HG03280 (cell line): ENCODE results near the gene ACSM5.
"Not testable (repeated sequence)": the region's sequence is repeated elsewhere in the genome, so short reads cannot be mapped to it uniquely, and the experiment has no call there.

Source experiments
- ATAC-seq: cut with Tn5 transposase; IDR thresholded peaks from one replicate; pipeline ENCODE4 v1.9.1; 2021; ENCODE audit warnings: mild to moderate bottlenecking, moderate library complexity; ENCODE audit not compliant: unreplicated experiment

Gene ACSM5

DNA sequence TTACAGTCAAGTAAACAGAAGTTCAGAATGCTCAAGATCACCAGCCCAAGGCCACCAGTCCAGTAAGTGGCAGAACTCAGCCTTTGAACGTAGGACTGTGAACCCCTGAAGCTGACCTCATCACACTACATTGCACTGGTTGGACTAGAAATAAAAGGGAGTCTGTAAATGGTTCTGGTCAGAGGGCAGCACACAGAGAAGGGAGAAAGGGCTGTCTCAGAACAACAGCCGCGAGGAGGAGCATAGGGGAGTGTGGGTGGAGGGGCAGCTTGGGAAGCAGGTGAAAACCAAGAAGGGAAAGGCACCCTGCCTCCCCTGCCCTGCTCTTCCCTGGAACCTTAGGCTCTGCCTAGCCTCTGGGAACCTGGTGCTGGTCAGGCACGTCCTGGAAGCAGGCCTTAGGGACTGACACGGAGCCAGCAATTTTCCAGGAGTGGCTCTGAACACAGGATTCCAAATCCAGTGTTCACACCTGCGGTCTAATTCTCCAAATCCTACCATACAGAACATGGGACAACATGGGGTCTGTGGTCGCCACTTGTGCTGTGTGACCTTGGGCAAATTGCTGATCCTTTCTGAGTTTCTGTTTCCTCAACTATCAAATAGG is 11.8 kb upstream of the ACSM5 start:
- ATAC-seq, result no peak

DNA sequence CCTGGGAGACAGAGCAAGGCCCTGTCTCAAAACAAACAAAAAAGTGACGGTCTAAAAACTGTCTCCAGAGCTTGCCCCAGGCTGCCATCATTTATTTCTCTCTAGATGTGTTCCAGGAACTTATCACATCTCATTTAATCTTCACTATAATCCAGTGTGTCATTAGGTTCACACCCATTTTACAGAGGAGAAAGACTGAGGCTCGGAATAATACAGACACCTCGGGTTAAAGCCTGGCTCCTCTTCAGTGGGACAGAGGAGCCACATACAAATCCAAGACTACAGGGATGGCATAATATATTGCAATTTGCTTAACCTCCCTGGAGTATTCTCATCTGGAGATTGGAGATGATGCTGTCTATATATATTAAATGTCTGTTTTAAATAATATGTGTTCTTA is 10.7 kb upstream of the ACSM5 start:
- ATAC-seq, result no peak

DNA sequence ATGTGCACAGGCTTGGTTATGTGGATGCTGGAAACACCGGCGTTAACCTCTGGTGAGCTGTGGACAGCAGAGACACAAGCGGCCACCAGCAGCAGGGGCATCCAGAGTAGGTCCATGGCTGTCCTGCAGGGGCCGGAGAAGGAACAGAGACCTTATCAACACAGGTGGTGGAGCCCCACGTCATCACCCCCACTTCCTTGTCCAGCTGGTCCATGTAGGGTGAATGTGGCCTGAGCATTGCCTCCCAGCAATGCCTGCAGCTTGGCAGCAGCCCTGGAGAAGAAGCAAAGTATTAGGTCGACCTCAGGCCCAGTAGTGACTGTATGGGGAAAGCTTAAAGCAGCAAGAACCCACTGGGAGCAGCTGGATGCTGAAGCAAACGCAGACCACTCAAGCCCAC is 10.1 kb upstream of the ACSM5 start:
- ATAC-seq, result no peak

- no peak for ATAC-seq
Observed at GRCh38 chr16:20401066-20401465, 8.3 kb upstream of the ACSM5 start.

DNA sequence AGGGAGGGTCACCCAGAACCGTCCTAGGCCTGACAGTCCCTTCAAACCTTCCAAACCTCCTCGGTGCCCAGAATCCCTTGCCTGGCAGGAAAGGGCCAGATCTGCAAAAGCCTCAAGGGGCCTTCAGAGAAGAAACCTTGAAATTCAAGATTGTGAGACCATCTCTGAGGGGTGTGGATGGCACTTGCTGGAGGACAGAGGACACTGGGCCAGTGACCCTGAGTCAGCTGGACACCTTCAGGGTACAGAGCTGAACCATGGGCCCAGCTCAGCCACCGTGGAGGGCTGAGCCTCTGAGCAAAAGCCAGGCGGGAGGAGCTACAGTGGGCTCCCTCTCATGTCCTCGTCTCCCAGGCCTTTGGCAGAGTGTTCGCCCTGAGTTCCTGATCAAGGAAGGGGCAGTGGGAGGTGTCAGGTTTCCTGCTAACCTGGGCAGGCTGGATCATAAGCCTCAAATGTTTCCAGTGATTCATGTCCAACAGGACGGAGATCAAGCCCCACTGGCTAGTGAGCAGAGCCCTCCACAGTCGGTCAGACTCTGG is 7.8 kb upstream of the ACSM5 start:
- ATAC-seq, result no peak

DNA sequence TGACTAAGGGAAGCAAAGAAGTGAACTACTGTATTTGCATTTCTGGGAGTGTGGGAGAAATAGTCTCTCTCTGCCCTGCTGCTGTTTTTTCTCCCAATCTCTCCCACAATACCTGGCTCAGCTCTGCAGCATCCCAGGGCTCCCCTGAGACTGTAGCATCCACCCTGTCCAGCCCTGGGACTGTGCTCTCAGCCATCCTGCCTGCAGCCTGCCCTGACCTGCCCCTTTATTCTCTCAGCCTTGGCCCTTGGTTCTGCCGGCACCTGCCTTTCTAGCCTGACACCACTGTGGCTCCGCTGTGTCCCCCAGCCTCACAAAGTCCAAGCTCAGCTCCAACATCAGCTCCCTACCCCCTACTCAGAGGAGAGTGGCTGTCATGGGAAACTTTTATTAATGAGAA is 6.7 kb upstream of the ACSM5 start:
- no peak for ATAC-seq

DNA sequence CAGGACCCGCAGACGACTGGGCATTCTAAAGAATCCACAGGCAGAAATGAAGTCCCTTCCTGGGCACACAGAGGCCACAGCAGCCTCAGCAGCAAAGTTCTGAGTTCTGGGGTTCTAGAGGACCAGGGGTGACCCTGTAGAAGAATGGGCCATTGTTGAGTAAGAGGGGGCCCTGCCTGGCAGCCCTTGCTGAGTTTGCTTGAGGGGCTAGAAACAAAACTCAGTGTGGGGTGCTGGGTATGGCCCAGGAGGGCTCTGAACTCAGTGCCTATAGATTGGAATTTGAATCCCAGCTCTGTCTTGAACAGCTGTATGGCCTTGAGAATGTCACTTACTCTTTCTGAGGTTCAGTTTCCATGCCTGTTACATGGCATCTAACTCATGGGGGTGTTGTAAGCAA is 4.7 kb upstream of the ACSM5 start, which contains the start of gene PDILT:
Gene PDILT, minus strand, starts transcription at position 101 of the 400 bp plus-strand sequence. CDS start 5,437 bp downstream, outside the sequence.
- no peak for ATAC-seq

DNA sequence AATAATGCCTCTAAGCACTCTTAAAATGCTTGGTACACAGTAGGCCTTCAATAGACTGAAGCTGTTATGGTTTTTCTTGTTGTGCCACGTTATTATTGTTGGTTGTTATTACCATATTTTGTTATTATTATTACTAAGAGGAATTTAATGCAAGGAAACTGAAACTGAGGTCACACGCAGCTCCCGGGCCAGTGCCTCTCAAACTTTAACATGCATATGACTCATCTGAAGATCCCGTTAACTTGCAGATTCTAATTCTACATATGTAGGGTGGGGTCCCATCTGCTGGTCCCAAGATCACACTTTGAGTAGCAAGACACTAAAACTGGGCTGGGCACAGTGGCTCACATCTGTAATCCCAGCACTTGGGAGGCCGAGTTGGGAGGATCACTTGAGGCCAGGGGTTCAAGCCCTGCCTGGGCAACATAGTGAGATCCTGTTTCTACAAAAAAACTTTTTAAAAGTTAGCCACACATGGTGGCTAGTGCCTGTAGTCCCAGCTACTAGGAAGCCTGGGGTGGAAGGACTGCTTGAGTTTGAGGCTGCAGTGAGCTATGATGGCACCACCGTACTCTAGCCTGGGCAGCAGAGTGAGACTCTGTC is 888 bp downstream of the ACSM5 start:
- peak; percentile 60 for ATAC-seq

DNA sequence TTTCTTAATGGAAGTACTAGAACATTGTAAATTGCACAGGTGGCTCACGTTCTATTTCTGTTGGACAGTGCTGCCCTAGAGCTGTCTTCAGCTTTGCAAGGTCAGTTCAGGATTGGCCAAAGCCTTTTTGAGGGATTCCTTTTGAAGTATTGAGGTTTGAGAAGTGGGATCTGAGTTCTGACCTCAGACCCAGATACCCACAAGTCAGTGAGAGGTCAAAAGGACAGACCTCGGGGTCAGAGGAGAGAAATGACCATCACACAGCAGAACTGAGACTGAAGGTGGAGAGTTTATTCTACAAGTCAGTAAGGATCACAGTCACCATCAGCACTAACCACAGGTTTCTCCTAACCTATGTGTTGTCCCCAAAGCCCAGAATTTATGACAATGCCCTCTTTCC is 1.7 kb downstream of the ACSM5 start:
- ATAC-seq, result no peak

DNA sequence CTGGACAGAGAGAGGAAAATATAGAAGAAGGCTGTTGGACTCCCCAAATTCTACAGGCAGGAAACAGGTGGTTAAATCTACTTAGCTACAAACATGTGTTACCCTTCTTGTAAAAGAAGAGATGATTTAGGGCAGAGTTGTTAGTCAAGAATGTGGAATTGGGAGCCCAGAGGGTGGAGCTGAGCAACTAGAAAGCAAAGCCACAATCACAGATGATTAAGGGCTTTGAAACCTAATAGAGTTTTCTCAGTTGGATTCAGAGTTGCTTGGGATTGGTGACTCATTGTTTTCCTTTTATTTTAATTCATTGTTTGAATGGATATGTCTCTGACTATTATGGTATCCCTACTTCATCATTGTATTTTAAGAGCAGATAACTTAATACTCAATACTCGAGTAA is 6.2 kb downstream of the ACSM5 start:
- ATAC-seq, result no peak

DNA sequence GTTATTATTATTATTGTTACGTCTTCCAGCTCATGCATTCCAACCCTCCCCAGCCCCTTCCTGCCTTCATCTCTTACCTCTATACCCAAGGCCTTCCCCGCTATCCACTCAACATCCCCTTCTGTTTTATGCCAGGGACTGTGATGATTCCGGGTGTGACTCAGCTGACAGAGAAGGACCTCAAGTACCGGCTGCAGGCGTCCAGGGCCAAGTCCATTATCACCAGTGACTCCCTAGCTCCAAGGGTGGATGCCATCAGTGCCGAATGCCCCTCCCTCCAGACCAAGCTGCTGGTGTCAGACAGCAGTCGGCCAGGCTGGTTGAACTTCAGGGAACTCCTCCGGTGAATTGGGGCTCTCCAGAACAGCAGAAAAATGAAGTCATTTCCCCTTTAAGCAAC is 9.8 kb downstream of the ACSM5 start:
- not testable (repeated sequence) for ATAC-seq

- not testable (repeated sequence) for ATAC-seq
Observed at GRCh38 chr16:20421748-20422147, 12.4 kb downstream of the ACSM5 start.

DNA sequence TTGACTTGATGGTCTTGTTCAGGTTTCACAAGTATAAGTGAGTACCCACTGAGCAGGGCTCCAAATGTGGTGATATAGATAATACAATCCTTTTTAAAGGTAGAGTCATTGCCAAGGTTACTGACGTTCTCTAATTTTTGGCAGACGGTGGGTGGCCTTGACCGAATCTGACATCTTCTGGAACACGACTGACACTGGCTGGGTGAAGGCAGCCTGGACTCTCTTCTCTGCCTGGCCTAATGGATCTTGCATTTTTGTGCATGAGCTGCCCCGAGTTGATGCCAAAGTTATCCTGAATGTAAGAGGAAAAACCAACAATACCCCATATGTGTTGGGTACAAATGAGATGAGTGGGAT is 14.4 kb downstream of the ACSM5 start:
- not testable (repeated sequence) for ATAC-seq

DNA sequence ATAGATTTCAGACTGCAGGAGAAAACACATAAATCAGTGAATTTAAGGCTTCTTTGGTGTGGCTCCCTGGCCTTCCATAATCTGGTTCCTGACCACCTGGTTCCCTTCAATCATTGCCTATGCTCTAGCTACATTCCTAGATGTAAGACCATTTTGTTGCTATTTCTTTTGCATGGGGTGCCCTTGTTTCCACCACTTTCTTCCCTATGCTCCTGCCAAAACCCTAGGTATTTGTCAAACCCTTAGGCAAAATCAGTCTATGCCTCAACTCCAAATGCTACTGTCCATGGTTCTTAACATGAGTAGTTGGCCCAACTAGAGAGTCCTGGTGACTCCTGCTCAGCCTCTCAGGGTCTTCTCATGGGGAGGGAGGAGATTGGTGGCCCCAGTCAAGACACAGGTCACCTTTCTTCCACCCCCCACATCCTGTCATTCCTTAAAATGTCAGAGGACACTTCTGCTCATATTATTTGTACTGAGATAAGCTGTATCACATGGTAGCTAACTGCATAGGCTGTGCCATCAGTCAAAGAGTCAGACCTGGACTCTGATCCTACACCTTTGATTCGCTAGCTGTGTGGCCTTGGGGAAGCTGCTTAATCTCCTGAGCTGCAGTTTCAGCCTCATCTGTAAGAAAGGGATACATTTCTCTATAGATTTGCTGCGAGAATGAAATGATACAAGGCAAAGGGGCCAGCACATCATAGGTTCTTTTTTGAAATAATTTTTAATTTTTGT is 15.0 kb downstream of the ACSM5 start:
- no peak for ATAC-seq

GRCh38 chr16:20427401-20427797 is 18.1 kb downstream of the ACSM5 start:
- not testable (repeated sequence) for ATAC-seq

DNA sequence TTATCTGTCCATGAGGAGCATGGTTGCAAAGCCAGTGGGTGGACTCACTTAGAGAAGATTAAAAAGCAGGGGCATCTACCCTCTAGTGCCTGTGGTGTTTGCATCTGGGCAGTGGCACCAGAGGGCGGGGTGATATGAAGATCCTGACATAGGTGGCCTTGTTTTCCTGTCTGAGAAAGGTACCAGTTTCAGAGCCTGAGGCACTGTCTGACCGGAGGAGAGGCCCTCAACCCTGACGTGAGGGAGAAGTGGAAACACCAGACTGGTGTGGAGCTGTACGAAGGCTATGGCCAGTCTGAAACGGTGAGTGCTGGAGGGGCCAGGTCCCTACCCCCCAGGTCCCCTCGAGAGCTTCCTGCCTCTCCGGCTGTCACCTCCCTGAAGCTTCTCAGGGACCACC is 20.2 kb downstream of the ACSM5 start:
- not testable (repeated sequence) for ATAC-seq

DNA sequence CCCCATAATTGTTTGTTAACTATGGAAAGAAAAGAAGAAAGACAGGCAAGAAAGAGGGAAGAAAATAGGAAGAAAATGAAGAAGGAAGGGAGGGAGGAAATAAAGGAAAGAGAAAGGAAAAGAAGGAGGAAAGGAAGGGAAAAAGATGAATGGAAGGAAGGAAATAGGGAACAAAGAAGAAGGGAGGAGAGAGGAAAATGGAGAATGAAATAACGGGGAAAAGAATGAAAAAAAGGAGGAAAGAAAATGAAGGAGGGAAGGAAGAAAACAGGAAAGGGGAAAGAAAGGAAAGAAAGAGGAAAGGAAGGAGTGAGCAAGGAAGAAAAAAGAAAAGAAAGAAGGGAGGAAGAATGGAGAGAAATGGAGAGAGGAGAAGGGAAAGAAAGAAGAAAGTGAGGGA is 21.1 kb downstream of the ACSM5 start:
- ATAC-seq, result not testable (repeated sequence)

GRCh38 chr16:20430948-20431347 is 21.6 kb downstream of the ACSM5 start:
- no peak for ATAC-seq

DNA sequence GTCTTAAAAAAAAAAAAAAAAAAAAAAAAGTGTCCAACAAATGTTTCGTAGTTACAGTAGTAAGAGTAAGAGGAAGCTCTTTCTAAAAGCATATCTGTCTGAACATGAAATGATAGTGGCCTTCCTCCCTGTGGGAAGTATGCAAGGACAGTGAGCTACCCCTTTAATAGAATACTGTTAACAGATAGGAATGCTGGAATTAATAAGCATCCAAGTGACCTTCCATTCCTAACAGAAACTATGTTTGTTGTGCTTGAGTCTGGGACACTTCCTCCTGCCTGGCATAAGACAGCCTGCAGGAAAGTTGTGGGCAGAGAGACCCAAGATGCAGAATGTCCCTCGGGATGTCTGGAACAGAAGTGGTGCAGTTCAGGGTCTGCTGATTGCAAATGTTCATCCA is 29.6 kb downstream of the ACSM5 start:
- ATAC-seq, result not testable (repeated sequence)

- ATAC-seq, result not testable (repeated sequence)
Observed at GRCh38 chr16:20439820-20440231, 30.5 kb downstream of the ACSM5 start.

GRCh38 chr16:20440731-20441130 is 31.4 kb downstream of the ACSM5 start:
- ATAC-seq, result not testable (repeated sequence)

- ATAC-seq, result no peak
Observed at GRCh38 chr16:20441191-20441590, 31.9 kb downstream of the ACSM5 start.
